Calu3 (cell line): ENCODE measurements around the gene WNT7A. TPM values are rescaled to one million over a fixed set of nuclear protein-coding genes. Genes with fewer than 3 reads are reported as not detected.
A peak's percentile ranks its signal among the peaks of the same experiment; 100 is the strongest.
"Not testable (repeated sequence)": the region's sequence is repeated elsewhere in the genome, so short reads cannot be mapped to it uniquely, and the experiment has no call there.

Experiments used
- BruUV-seq: library from RNA; stranded (reverse); fragments of 400-500 nt; replicated peaks from 2 replicates; lab custom pipeline; 2021; lab: Mats Ljungman, UMichigan
- CTCF ChIA-PET: fragments of 300-600 bp; sonication (Branson Sonifier 250); formaldehyde crosslinking; loops from one replicate; lab custom pipeline; 2022; ENCODE audit warnings: antibody characterized with exemption; lab: Charles Lee
- DNase-seq: peaks from one replicate; pipeline ENCODE4 v3.0.0; 2022
- H3K27ac Mint-ChIP-seq: one replicate; pipeline ENCODE4 v1.8.0; 2022; ENCODE audit warnings: mixed read lengths; ENCODE audit not compliant: unreplicated experiment
- H3K27me3 Mint-ChIP-seq: one replicate; pipeline ENCODE4 v1.8.0; 2022; ENCODE audit warnings: mixed read lengths; ENCODE audit not compliant: unreplicated experiment
- H3K36me3 Mint-ChIP-seq: one replicate; pipeline ENCODE4 v1.8.0; 2022; ENCODE audit warnings: mild to moderate bottlenecking, moderate library complexity, mixed read lengths; ENCODE audit not compliant: insufficient read depth, unreplicated experiment
- H3K4me1 Mint-ChIP-seq: one replicate; pipeline ENCODE4 v1.8.0; 2022; ENCODE audit warnings: mild to moderate bottlenecking, low read depth, mixed read lengths; ENCODE audit not compliant: unreplicated experiment
- H3K4me3 Mint-ChIP-seq: one replicate; pipeline ENCODE4 v1.8.0; 2022; ENCODE audit warnings: mild to moderate bottlenecking, low read depth, moderate library complexity, mixed read lengths; ENCODE audit not compliant: unreplicated experiment
- H3K9me3 Mint-ChIP-seq: one replicate; pipeline ENCODE4 v1.8.0; 2022; ENCODE audit warnings: low read depth, mixed read lengths; ENCODE audit not compliant: unreplicated experiment
- intact Hi-C: fragments of 100-400 bp; cut with micrococcal nuclease; formaldehyde crosslinking; loops from one replicate; pipeline ENCODE4 v1.10.0; 2022; ENCODE audit not compliant: unreplicated experiment
- total RNA-seq: library from RNA; stranded (reverse); gene quantifications from 2 replicates; pipeline ENCODE4 v1.2.3, GENCODE V29; 2022
- TF ChIP-seq, protein P1 (sequence below): fragments of 200-600 bp; IDR thresholded peaks from one replicate; pipeline ENCODE4 v1.8.0; 2022; ENCODE audit warnings: antibody characterized with exemption; ENCODE audit not compliant: unreplicated experiment

The WNT7A gene
- total RNA-seq, 1 experiment from 2014 or later, result 3.5 TPM

DNA sequence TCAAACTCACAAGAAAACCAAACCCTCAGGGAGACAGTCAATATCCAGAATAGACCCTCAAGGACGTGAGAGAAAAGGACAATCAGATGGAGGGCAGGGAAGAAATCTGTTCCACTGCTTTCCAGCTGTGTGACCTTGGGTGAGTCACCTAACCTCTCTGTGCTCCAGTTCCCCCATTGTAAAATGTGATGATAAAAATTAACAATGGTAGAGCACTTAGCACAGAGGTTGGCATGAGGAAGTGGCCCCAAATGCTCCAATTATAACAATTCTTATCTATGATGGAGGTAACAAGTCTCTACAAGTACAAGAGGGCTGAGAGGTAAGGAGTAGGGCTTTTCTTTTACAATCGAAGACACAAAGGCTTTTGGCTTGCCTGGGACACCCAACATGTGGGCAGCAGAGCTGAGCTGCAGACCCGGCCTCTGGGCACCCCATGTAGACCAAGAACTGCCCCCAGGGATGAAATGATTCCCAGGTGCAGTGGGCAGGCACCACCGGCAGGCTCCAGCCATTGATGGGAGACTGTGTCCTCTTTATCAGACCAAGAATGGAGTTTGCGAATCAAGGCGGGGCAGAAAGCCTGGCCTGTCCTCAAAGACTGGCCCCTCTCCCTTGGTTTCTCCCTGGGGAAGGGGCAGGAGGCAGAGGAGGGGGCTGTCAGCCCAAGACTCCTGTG is 22.0 kb downstream of the WNT7A start:
- TF ChIP-seq, protein P1, sequence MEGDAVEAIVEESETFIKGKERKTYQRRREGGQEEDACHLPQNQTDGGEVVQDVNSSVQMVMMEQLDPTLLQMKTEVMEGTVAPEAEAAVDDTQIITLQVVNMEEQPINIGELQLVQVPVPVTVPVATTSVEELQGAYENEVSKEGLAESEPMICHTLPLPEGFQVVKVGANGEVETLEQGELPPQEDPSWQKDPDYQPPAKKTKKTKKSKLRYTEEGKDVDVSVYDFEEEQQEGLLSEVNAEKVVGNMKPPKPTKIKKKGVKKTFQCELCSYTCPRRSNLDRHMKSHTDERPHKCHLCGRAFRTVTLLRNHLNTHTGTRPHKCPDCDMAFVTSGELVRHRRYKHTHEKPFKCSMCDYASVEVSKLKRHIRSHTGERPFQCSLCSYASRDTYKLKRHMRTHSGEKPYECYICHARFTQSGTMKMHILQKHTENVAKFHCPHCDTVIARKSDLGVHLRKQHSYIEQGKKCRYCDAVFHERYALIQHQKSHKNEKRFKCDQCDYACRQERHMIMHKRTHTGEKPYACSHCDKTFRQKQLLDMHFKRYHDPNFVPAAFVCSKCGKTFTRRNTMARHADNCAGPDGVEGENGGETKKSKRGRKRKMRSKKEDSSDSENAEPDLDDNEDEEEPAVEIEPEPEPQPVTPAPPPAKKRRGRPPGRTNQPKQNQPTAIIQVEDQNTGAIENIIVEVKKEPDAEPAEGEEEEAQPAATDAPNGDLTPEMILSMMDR, result no peak
- no peak for DNase-seq
- CTCF ChIA-PET, result no interaction called here
- no peak overlapping the region for H3K4me3 Mint-ChIP-seq
- H3K27me3 Mint-ChIP-seq, result no peaks in the 10 kb centered on the region
- intact Hi-C loops, result no loop called here
- H3K9me3 Mint-ChIP-seq, result no peaks in the 10 kb centered on the region
- no peak overlapping the region for H3K27ac Mint-ChIP-seq
- no peaks in the 10 kb centered on the region for H3K36me3 Mint-ChIP-seq
- BruUV-seq, result no TSS peak
- H3K4me1 Mint-ChIP-seq, result peaks cover 30% of the 10 kb centered on the region

DNA sequence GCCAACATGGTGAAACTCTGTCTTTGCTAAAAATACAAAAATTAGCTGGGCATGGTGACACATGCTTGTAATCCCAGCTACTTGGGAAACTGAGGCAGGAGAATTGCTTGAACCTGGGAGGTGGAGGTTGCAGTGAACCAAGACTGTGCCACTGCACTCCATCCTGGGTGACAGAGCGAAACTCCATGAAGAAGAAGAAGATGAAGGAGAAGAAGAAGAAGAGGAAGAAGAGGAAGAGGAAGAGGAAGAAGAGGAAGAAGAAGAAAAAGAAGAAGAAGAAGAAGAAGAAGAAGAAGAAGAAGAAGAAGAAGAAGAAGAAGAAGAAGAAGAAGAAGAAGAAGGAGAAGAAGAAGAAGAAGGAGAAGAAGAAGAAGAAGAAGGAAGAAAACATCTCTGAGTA is 23.2 kb downstream of the WNT7A start:
- CTCF ChIA-PET, DNase-seq, intact Hi-C loops, H3K27ac Mint-ChIP-seq, H3K27me3 Mint-ChIP-seq, H3K9me3 Mint-ChIP-seq, H3K36me3 Mint-ChIP-seq, H3K4me3 Mint-ChIP-seq, BruUV-seq: not testable (repeated sequence)
- peaks cover 37% of the 10 kb centered on the region for H3K4me1 Mint-ChIP-seq

DNA sequence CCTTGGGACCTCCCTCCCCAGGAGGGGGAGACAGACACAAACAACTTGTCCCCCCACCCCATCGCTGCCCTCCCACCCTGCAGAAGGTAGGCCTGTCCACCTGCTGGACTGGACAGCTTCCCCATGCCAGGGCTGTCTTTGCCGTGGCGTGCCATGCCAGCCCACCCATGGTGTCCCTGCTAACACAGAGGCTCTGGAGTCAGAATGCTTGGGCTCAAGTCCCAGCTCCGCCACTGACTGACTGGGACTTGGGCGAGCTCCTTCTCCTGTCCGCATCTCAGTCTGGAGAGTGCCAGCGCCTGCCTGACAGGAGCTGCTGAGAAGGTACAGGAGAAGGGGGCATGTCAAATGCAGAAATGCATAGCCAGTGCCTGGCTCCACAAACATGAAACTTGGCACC is 23.9 kb downstream of the WNT7A start:
- intact Hi-C loops, result no loop called here

DNA sequence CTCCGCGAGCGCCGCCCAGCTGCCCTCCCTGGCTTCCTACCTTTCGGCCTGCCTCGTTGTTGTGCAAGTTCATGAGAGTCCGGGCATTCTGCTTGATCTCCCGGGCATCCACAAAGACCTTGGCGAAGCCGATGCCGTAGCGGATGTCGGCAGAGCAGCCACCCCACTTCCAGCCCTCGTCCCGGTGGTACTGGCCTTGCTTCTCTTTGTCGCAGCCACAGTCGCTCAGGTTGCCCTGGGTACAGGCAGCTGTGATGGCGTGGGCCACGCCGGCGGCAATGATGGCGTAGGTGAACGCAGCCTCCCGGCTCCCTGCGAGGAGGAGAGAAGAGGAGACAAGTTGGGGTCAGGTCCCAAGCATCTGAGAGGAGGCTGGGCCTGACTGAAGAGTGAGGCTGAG is 25.4 kb downstream of the WNT7A start:
- DNase-seq, result no peak
- CTCF ChIA-PET, result interaction anchor here (0.5 to 1.4 kb wide), 2 partner anchors 9 to 22 kb away, joined by 3 read pairs; no protein-coding TSS in a partner anchor
- no peaks in the 10 kb centered on the region for H3K9me3 Mint-ChIP-seq
- no peaks in the 10 kb centered on the region for H3K36me3 Mint-ChIP-seq
- intact Hi-C loops, result no loop called here
- no TSS peak for BruUV-seq
- H3K4me1 Mint-ChIP-seq, result peaks cover 55% of the 10 kb centered on the region
- no peak overlapping the region for H3K27ac Mint-ChIP-seq
- no peaks in the 10 kb centered on the region for H3K27me3 Mint-ChIP-seq
- TF ChIP-seq, protein P1, result no peak
- H3K4me3 Mint-ChIP-seq, result no peak overlapping the region

More for the DNA sequence above, 23.9 kb downstream of the WNT7A start:
- H3K4me3 Mint-ChIP-seq, result no peak overlapping the region
- no peaks in the 10 kb centered on the region for H3K9me3 Mint-ChIP-seq
- BruUV-seq, result no TSS peak
- DNase-seq, result no peak
- CTCF ChIA-PET, result interaction anchor here (0.7 kb wide), 2 partner anchors 11 to 248 kb away, joined by 4 to 7 read pairs; no protein-coding TSS in a partner anchor
- TF ChIP-seq, protein P1, result no peak
- H3K27me3 Mint-ChIP-seq, result no peaks in the 10 kb centered on the region
- peaks cover 43% of the 10 kb centered on the region for H3K4me1 Mint-ChIP-seq
- H3K27ac Mint-ChIP-seq, result no peak overlapping the region
- H3K36me3 Mint-ChIP-seq, result no peaks in the 10 kb centered on the region

DNA sequence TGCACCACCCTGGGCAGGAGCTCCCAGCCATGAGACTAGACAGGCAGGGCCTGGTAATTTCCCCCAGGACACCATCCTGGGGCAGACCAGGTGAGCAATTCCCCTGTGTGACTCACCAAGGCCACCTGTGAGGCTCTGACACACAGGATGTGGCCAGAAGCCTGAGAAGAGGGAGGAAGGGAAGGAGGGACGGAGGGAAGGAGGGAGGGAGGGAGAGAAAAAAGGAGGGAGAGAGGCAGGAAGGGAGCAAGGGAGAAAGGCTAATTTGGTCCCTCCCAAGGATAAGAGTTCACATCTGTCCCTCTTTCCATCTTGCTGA is 25.9 kb downstream of the WNT7A start:
- H3K4me1 Mint-ChIP-seq, result peaks cover 59% of the 10 kb centered on the region
- no TSS peak for BruUV-seq
- intact Hi-C loops, result no loop called here
- DNase-seq, result peak; percentile 84
- no peak overlapping the region for H3K4me3 Mint-ChIP-seq
- H3K36me3 Mint-ChIP-seq, result no peaks in the 10 kb centered on the region
- H3K27me3 Mint-ChIP-seq, result no peaks in the 10 kb centered on the region
- H3K9me3 Mint-ChIP-seq, result no peaks in the 10 kb centered on the region
- CTCF ChIA-PET, result interaction anchor here (1.4 kb wide), 1 partner anchor 9 kb away, joined by 3 read pairs; no protein-coding TSS in a partner anchor
- peak overlapping the region; percentile 86 for H3K27ac Mint-ChIP-seq
- TF ChIP-seq, protein P1, result no peak
